Mesenteric fat pad (tissue), 1 donor: ENCODE results near the gene DEDD2. TPM values are rescaled to one million over a fixed set of nuclear protein-coding genes. Genes with fewer than 3 reads are reported as not detected.

Experiments used
- DNase-seq: peaks from one replicate; pipeline ENCODE4 v3.0.0-alpha.2; 2020; ENCODE audit warnings: low spot score
- total RNA-seq: library from RNA; stranded (reverse); fragmentation: NEBNext Ultra II Directional; extraction: Animal tissue kit (Norgen Biotek cat#: 25700); gene quantifications from one replicate; pipeline ENCODE4 v1.2.1, GENCODE V29; 2021
- donor health status: DM: yes; HTN: yes; CAD: no.

Gene DEDD2
- total RNA-seq, 1 donor from 2014 or later, result 12.4 TPM

DNA sequence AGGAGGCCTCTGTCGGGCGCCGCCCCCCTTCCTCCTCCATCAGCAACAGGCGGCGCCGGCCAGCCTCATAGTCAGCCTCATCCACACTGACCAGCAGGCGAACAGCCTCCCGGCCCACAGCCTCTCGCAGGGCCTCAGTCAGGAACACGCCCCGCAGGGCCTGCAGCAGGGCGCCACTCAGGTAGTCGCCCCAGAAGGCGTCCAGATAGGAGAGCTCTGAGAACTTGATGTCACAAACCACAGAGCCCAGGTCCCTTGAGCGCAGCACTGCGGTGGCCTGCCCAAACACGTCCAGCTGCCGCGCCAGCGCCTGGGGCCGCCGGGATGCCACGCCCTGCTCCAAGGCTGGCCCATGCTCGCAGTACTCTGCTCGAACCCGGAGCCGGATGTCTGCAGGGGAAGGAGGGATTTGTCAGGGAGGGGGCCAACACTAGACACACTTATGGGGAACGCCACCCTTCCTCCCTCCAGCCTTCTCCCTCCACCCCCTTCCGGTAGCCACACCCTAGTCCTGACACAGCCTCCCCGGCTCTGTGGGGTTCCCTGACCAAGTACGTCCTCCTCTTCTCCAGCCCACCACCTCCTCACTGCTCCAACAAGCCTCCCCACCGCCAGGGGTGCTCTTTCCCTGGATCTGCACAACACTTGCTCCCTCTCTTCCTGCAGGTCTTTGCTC lies 17.9 kb downstream of the DEDD2 start:
- DNase-seq, result no peak

DNA sequence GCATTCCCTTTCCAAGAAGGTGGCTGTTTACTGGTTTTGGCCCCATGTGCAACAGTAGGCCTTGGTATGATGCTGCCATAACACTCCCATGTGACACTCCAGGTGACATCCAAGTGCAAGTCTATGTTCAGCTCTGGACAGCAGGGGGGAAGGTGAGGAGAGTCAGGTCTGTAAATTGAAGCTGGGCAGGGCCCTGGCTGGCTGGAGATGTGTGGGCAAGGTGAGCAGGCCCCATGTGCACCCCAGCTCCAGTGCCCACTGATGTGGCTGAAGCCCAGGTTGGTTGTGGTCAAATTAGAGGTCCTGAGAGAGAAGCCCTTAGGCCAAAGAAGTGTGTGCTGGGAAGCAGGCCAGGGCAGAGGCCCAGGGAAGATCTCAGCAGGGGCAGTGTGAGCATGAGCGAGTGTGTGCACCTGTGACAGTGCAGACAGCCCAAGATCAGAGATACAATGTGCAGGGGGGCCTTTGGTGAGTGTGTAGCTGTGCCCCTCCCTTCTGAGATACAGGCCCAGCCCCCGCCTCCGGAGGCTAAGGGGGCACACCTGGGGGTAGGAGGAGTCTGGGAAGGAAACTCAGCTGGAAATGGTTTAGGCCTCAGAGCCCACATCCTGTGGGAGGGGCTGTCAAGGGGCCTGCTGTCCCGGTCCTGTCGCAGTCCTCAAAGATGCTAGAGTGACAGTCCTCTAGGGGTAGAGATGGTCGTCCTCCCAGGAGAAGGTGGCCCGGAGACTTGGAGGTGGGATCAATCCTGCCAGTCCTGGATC lies 18.6 kb downstream of the DEDD2 start:
- DNase-seq, result no peak

DNA sequence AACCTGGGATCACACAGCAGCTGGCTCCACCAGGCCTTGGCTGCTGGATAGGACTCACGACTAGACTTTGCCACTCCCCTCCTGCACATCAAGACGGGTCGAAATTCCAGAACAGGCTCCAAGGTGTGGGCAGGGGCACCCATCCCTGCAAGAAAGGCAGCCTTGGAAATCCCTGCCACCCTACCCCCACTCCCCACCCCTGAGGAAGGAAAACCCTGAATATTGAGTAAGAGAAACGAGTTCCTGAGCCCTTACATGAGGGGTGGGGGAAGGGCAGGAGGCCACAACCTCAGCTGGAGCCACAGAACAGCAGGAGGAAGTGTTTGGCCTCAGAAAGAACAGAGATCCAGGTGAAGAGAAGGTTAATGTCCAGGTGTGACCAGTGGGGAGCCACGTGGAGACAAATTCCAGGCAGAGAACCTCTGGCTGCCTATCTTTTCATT lies 20.1 kb downstream of the DEDD2 start:
- DNase-seq, result no peak

DNA sequence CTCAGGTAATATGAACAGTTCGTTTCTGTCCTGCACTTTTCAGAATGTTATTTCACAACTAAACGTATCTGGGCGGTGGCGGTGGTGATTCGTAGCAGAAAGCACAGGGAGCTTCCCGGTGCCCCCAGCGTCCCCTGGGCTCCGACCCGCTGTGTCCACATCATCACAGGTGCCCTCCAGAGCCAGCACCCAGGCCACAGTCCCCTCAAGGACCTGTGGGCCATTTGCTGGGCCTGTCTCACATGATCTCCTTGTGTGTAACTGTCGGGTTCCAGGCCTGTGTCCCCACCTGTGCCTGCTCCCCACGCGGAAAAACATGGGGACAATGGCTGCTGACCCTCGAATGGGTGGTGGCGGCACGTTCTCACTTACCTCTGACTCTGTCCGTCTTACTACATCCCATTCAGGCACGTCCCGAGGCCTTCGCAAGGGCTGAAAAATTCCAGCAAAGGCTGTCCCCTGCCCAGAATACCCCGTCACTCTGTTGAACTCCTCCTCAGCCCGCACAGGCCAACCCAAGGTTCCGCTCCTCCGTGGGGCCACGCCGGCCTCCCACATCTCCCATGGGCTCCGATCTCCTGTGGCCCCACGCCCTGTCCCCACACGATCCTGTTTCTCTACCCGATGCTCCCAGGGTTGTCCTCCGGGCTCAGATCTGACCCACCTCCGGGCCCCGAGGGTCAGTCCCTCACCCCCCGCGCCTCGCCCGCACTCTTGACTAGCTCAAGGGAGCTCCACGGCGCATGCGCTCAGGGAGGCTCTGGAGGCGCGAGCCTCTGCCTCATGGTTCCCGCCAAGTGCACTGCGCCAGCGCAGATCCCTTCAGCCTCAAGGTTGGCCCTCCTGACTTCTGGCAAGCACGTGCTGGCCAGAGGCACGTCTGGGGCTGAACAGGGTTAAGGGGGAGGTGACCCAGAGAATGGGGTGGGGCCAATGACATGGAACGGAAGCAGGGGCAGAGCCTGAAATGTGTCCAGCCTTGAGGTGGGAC lies 21.2 kb downstream of the DEDD2 start:
- no peak for DNase-seq

DNA sequence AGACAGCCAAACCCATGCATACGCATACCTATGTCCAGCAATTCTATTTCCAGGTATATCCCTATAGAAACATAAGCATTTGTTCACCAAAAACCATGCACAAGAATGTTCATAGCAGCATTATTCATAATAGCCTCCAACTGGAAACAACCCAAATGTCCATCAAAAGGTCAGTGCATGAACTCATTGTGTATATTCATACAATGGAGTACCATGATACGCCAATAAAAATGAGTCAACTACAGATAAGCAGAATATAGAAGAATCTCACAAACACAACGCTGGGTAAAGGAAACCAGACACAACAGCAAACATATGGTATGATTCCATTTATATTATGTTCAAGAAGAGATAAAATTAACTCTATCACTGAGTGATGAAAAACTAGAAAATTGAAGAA lies 23.8 kb downstream of the DEDD2 start:
- DNase-seq, result no peak

DNA sequence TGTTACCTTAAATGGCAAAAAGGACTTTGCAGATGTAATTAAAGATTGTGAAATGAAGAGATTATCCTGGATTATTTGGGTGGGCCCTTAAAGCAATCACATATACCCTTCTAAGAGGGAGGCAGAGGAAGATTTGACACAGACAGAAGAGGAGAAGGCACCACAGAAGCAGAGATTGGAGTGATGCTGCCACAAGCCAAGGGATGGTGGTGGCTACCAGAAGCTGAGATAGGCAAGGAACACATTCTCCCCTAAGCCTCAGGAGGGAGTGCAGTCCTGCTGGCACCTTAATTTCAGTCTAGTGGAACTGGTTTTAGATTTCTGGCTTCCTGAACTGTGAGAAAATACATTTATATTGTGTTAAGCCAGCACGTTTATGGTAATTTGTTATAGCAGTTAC lies 24.2 kb downstream of the DEDD2 start:
- no peak for DNase-seq

DNA sequence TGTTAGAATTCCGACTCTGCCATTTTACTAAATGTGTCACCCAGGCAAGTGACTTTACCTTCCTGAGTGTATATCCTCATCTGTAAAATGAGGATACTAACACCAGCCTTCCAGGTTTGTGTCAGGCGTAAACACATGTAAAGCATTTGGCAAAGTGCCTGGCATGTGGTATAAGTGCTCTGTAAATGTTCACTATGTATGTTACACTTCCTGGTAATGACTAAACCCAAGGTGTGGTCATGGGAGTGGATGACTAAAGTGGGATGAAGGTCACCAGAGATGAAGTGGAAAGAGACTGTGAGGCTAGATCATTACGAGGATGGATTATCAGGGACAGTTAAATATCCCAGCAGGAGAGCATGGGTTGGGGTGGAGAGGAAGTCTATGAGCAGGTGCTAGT lies 25.6 kb downstream of the DEDD2 start:
- no peak for DNase-seq

DNA sequence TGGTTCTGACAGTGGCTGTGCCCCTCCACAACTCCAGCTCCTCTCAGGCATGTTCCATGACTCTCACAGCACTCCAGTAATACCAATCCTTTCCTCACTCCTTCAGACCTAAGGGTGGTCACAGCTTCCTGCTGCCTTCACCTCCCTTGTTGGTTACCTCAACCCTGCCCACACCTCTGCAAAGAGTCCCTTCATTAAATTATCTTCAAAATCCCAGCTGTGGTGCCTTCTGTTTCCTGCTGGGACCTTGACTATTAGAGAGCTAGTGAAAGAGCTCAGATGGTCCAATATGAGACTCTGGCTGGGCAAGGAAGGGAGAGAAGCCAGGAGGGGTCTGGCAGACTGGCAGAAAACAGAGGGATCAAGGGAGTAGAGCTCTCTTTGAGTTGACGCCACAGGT lies 26.1 kb downstream of the DEDD2 start:
- no peak for DNase-seq

DNA sequence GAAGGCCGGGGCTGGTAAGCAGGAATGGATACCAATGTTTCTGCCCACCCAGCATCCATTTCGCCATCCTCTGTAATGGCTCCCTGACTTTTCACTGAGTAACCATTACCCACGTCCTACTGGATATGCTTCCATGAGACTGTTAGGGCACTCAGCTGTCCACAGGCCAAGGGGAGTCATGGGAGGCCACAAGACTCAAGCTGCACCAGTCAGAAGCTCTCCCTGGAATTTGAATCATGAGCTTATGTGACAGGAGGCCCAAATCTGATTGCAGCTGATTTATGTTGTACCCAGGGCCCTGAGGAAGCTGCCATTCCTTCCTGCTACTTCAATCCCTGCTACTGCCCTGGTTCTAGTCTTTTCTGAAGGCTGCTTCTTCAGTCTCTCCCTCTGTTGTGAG lies 28.3 kb downstream of the DEDD2 start:
- no peak for DNase-seq

DNA sequence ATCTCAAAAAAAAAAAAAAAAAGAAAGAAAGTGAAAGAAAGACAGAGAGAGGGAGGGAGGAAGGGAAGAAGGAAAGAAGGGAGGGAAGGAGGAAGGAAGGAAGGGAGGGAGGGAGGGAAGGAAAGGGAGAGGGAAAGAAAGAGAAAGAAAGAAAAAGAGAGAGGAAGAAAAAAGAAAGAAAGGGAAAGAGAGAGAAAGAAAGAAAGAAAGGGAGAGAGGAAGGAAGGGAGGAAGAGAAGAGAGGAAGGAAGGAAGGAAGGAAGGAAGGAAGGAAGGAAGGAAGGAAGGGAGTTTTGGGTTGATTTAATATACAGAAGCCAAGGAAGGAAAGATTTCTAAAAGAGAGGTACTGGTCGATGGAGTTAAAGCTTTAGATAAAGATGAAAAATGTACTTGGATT lies 28.8 kb downstream of the DEDD2 start:
- no peak for DNase-seq

DNA sequence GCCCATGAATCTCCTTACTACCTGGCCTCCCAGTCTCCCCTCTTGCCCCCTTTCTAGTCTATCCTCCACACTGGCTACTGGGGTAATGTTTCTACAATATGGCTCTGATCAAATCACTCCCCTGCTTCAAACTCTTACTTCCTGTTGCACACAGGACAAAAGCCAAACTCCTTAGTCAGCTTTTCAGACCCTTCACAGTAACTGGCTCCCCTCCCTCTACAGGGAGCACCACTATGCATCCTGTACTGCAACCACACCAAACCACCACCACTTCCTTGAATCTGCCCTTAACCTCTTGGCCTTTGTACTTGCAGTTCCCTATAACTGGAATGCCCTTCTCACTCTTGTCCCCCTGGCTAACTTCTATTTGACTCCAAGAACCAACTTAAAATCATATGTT lies 32.2 kb downstream of the DEDD2 start:
- no peak for DNase-seq

DNA sequence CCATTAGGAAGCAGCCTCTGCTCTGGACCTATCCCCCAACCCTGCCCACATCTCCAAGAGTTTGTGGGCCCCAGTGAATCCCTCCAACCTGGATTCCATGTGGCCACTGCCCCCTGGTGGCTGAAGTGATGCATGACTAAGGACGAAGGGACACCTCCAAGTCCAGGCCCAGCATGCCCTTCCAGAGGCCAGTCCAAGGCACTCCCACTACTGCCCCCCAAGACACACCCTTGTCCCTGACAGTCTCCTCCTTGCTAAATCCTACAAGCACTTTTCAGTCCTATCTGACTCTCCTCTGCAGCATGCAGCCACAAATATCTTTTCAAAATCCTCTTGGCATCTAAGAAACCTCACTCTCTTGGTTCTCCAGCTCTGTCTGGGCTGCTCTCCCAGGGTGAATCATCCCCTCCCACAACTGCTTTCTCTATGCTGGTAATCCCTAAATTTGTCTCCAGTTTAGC lies 33.0 kb downstream of the DEDD2 start:
- no peak for DNase-seq

DNA sequence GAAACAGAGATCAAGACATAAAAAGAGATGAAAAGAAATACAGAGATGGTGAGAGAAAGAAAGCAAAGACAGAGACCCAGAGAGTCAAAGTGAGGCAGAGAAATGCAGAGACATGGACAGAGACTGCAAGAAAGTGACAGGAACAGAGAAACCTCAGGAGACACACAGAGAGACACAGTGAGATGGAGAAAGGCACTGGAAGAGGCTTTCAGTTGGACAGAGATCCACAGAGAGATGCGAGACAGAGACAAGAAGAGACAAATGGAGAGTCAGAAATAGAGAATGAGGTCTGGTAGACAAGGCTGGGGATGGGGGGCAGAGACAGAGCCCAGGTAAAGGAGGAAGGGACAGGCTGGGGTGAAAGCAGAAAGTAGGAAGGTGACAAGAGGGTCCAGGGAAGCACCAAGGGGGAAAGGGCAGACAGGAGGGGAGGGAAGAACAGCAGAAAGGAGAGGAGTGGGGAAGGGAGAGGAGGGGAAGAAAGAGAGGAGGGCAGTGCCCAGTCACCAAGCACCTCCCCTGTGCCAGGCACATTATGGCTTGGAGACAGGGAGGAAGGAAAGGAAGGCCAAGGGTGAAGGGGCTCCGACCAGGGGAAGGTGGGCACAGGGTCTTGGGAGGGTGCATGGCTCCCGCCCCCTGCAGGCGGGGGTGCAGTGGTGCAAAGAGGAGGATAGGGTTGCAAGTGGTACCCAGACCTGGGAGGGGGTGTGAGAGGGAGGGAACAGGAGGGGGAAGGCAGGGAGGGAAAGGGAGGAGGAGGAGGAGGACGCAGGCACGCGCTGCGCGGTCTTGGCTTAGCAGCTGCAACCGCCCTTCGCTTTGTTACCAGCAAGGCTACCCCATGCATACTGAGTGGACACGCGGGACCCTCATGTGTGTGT lies 38.4 kb downstream of the DEDD2 start:
- DNase-seq, result no peak

DNA sequence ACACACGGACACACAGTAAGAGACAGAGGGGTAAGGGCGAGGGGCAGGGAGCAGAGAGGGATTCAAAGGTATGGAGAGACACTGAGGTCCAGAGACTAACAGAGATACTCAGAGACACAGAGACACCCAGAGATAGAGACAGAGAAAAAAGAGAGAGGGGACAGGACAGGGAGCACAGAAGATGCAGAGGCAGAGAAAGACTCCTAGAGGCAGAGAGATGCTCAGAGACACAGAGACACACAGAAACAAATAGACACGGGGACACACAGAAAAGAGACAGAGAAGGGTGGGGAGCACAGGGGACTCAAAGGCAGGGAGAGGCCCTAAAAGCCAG lies 39.8 kb downstream of the DEDD2 start:
- DNase-seq, result no peak

DNA sequence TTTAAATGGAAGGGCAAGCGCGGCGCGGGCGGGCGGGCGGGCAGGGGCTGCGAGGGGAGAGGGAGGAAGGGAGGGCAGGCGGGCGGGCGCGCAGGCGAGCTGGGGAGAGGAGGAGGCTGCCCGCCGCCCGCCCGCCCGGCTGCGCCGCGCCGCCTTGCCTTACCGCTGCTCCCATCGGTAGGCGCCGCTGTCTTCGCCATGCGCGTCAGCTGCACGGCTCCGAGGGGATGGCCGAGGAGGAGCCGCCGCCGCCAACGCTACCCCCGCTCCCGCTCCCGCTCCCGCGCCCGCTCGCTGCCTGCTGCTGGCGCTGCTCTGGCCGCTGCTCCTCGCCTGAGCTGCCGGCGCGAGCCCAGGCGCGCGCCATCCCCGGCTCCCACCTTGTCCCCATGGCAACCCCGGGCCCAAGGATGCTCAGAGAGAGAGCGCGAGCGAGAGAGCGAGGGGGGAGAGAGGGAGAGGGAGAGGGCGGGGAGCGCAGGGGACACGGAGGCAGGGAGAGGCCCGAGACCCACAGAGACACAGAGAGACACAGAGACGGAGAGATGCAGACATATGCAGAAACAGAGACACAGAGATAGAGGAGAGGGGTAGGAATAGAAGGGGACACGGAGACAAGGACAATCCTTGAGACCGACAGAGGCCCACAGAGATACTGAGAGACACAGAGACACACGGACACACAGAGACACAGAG lies 40.3 kb downstream of the DEDD2 start:
- DNase-seq, result peak; percentile 92

DNA sequence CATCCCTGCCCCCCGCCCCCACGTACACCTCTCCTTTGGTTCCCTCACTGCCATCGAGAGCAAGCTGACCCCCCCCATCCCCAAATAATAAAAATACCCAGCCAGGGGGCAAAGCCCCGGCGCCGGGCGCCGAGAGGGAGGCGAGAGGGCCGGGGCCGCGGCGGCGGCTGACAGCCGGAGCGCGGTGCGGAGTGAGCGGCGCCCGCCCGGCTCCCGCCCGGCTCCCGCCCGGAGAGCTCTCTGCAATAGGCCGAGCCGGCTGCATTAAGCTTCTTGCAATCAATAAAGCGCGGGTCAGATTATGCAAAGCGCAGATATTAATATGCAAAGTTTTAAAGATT lies 40.9 kb downstream of the DEDD2 start:
- DNase-seq, result no peak

DNA sequence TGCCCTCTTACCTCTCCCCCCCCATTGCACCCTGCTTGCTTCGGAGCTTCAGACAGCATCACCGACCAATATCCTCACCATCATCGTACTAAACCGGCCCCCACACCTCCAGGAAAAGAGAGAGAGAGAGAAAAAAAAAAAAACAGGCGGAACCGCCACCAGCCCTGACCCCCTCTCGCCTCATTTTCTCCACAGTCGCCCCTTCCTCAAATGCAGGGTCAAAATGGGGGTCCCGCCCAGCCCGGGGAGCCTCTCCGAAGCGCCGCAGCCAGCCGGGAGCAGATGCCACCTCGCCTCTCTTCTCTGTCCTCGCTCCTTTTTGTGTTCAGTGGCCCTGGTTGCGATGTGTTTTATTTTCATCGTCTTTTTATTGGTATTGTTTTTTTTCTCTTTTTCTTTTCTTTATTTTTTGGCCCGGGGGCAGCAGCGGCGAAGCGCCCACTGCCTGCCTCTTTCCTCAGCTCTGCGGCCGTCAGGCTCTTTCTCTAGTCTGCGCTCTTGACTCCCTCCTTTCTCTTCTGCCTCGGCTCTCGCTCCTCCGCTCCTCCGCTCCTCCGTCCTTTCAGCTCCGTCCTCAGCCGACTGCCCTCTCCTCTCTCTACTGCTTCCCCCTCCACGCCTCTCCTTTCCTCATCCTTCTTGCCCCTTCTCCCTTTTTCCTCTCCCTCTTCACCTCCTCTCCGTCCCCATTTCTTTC lies 41.4 kb downstream of the DEDD2 start:
- no peak for DNase-seq

DNA sequence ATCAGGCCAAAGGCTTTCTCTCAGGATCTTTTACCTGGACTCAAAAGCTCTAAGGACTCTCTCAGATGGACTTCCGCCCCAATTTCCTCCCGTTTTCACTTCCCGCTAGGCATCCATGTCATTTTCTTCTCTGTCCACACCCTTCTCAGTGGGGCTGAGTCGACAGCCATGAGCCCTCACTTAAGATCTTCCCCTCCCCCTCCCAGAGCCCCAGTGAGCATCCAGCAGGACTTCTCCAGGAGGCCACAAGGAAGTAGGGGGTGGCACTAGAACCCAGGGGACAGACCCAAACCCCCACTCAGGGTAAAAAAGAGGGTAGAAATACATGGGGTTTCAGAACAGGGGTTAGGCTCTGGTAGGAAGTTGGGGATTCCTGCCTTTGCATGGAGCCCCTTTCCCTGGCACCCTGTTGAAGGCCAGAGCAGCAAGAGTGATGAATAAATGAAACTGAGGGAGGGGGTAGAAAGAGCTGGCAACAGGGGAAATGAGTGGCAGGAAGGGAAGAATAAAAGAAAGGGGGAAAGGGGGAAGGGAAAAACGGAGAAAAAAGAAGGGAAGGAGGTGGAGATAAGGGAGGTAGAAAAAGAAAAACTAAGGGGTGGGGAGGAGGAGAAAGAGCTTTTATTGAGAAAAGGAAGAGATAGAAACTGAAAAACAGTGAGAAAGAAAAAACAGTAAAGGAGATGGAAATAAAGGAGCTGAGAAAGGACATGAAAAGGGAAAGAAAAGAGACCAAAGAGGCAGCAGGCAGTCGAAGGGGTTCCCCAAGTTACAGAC lies 42.3 kb downstream of the DEDD2 start:
- DNase-seq, result no peak

DNA sequence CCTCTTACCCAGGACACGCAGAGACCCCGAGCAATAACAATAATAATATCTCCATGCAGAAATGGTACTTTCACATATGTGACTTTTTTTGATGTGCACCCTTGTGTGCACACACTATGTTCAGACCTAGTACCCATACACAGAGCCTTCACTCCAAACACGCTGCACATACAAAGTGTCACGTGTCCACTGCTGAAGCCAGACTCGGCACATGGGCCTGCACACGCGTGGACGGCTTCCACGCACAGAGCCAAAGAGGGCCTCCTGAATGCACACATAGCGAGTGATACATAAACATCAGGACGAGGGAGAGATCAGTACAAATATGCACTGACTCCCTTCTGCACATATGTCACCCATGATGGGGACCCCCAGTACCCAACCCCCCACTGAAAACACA lies 43.3 kb downstream of the DEDD2 start:
- no peak for DNase-seq
